ENCODE measurements around the gene PET117.

The PET117 gene

DNA sequence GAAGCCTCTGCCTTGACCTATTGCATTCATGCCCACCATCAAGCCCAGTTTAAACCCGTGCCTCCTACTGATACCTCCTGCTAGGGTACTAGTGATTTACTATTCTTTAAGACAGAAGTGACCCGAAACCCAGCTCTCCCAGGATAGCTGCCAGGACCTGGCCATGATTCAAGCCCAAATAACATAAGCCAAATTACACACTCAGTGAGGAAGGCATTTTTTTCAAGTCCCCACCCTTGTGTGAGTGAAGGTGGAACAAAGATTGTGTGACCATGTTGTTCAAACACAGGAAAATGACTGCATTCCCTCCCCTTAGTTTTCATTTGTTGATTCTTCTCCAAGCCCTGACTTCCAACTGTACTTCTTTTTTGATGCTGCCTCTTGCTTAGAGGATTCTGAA lies 3.7 kb upstream of the PET117 start:
- Mint-ChIP-seq H3K36me3 (ENCODE audit: low read depth) (peaks cover 2% of the 10 kb centered on the region), H3K4me1 (peaks cover 15% of the 10 kb centered on the region), H3K27ac (no peak overlapping the region), H3K27me3 (no peaks in the 10 kb centered on the region), H3K4me3 (no peak overlapping the region), H3K9me3 (no peaks in the 10 kb centered on the region)
- no peak for ATAC-seq
- DNase-seq: no peak

DNA sequence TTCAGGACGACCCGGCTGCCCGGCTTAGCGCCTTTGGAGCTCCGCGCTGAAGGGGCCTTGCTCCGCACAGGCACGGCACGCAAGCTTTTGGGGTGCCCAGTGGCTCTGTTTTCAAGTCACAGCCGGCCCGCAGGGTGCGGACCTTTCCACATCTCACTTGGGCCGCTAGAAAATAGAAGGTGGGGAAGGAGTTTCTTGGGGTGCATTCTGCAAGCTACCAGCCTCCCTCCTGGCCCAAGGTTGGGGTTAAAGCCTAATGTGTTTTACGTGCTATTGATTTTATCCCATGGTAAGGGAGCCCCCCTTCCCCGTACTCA lies 561 bp downstream of the PET117 start:
- Mint-ChIP-seq H3K27me3 (no peaks in the 10 kb centered on the region), H3K4me1 (peaks cover 41% of the 10 kb centered on the region), H3K4me3 (peak overlapping the region; percentile 84), H3K27ac (peak overlapping the region; percentile 86), H3K36me3 (ENCODE audit: low read depth) (peaks cover 16% of the 10 kb centered on the region), H3K9me3 (no peaks in the 10 kb centered on the region)
- peak; percentile 35 for ATAC-seq
- no peak for DNase-seq

- DNase-seq (no peak), ATAC-seq (no peak)
- H3K4me3 Mint-ChIP-seq: peak overlapping the region; percentile 84
- H3K27ac Mint-ChIP-seq: peak overlapping the region; percentile 86
- peaks cover 41% of the 10 kb centered on the region for H3K4me1 Mint-ChIP-seq
- no peaks in the 10 kb centered on the region for H3K9me3 Mint-ChIP-seq
- H3K36me3 Mint-ChIP-seq (ENCODE audit: low read depth): peaks cover 16% of the 10 kb centered on the region
- no peaks in the 10 kb centered on the region for H3K27me3 Mint-ChIP-seq
Observed at GRCh38 chr20:18138639-18139583, 1.2 kb downstream of the PET117 start.

GRCh38 chr20:18139832-18140231 lies 2.2 kb downstream of the PET117 start:
- peaks cover 41% of the 10 kb centered on the region for H3K4me1 Mint-ChIP-seq
- DNase-seq: no peak
- no peaks in the 10 kb centered on the region for H3K9me3 Mint-ChIP-seq
- H3K27me3 Mint-ChIP-seq: no peaks in the 10 kb centered on the region
- peak overlapping the region; percentile 69 for H3K27ac Mint-ChIP-seq
- ATAC-seq: no peak
- H3K4me3 Mint-ChIP-seq: peak overlapping the region; percentile 84
- peaks cover 19% of the 10 kb centered on the region for H3K36me3 Mint-ChIP-seq (ENCODE audit: low read depth)

- ATAC-seq (no peak), DNase-seq (no peak)
Observed at GRCh38 chr20:18144541-18145099, 7.0 kb downstream of the PET117 start.

GRCh38 chr20:18154342-18154741 lies 16.7 kb downstream of the PET117 start:
- ATAC-seq: no peak
- H3K9me3 Mint-ChIP-seq: no peaks in the 10 kb centered on the region
- no peak overlapping the region for H3K27ac Mint-ChIP-seq
- no peak overlapping the region for H3K4me3 Mint-ChIP-seq
- H3K36me3 Mint-ChIP-seq (ENCODE audit: low read depth): peaks cover 23% of the 10 kb centered on the region
- H3K27me3 Mint-ChIP-seq: no peaks in the 10 kb centered on the region
- H3K4me1 Mint-ChIP-seq: no peaks in the 10 kb centered on the region
- no peak for DNase-seq

More at GRCh38 chr20:18144541-18145099, 7.0 kb downstream of the PET117 start:
- no peaks in the 10 kb centered on the region for H3K27me3 Mint-ChIP-seq
- H3K27ac Mint-ChIP-seq: no peak overlapping the region
- peaks cover 30% of the 10 kb centered on the region for H3K36me3 Mint-ChIP-seq (ENCODE audit: low read depth)
- H3K4me1 Mint-ChIP-seq: peaks cover 19% of the 10 kb centered on the region
- H3K4me3 Mint-ChIP-seq: no peak overlapping the region
- no peaks in the 10 kb centered on the region for H3K9me3 Mint-ChIP-seq

GRCh38 chr20:18156045-18156444 lies 18.4 kb downstream of the PET117 start:
- Mint-ChIP-seq H3K9me3 (no peaks in the 10 kb centered on the region), H3K27ac (no peak overlapping the region), H3K4me3 (no peak overlapping the region), H3K4me1 (no peaks in the 10 kb centered on the region), H3K36me3 (ENCODE audit: low read depth) (peaks cover 23% of the 10 kb centered on the region), H3K27me3 (no peaks in the 10 kb centered on the region)
- DNase-seq (no peak), ATAC-seq (no peak)

GRCh38 chr20:18164356-18164755 lies 26.7 kb downstream of the PET117 start:
- no peak overlapping the region for H3K27ac Mint-ChIP-seq
- peaks cover 33% of the 10 kb centered on the region for H3K36me3 Mint-ChIP-seq (ENCODE audit: low read depth)
- H3K27me3 Mint-ChIP-seq: no peaks in the 10 kb centered on the region
- peaks cover 24% of the 10 kb centered on the region for H3K4me1 Mint-ChIP-seq
- ATAC-seq (no peak), DNase-seq (no peak)
- no peak overlapping the region for H3K4me3 Mint-ChIP-seq
- no peaks in the 10 kb centered on the region for H3K9me3 Mint-ChIP-seq

DNA sequence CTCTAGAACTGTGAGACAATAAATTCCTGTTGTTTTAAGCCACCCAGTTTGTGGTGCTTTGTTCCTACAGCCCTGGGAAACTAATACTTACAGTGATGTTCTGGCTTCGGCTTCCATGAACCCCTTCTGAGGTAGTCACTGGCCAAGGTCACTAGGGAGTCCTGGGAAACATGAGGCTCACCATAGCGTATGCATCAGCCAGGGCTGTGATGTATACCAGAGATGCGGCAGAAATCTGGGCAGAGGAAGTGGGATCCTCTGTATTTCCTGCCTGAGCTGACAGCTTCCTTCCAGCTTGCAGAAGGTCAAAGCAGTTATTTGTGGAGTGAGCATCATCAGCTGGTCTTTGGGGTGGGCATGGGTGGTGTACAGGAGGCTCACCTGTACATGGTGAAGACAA lies 27.9 kb downstream of the PET117 start:
- peak; percentile 49 for ATAC-seq
- Mint-ChIP-seq H3K36me3 (ENCODE audit: low read depth) (peaks cover 30% of the 10 kb centered on the region), H3K4me3 (no peak overlapping the region), H3K27me3 (no peaks in the 10 kb centered on the region), H3K27ac (no peak overlapping the region), H3K4me1 (peaks cover 26% of the 10 kb centered on the region), H3K9me3 (no peaks in the 10 kb centered on the region)
- DNase-seq: no peak

- Mint-ChIP-seq H3K4me1 (peaks cover 26% of the 10 kb centered on the region), H3K27ac (no peak overlapping the region), H3K9me3 (no peaks in the 10 kb centered on the region), H3K4me3 (no peak overlapping the region), H3K27me3 (no peaks in the 10 kb centered on the region), H3K36me3 (ENCODE audit: low read depth) (peaks cover 37% of the 10 kb centered on the region)
- DNase-seq (no peak), ATAC-seq (no peak)
Observed at GRCh38 chr20:18166241-18166881, 28.7 kb downstream of the PET117 start.

GRCh38 chr20:18166950-18167349 lies 29.3 kb downstream of the PET117 start:
- Mint-ChIP-seq H3K36me3 (ENCODE audit: low read depth) (peaks cover 36% of the 10 kb centered on the region), H3K27ac (no peak overlapping the region), H3K9me3 (no peaks in the 10 kb centered on the region), H3K4me1 (peaks cover 26% of the 10 kb centered on the region), H3K27me3 (no peaks in the 10 kb centered on the region), H3K4me3 (no peak overlapping the region)
- no peak for DNase-seq
- ATAC-seq: no peak

DNA sequence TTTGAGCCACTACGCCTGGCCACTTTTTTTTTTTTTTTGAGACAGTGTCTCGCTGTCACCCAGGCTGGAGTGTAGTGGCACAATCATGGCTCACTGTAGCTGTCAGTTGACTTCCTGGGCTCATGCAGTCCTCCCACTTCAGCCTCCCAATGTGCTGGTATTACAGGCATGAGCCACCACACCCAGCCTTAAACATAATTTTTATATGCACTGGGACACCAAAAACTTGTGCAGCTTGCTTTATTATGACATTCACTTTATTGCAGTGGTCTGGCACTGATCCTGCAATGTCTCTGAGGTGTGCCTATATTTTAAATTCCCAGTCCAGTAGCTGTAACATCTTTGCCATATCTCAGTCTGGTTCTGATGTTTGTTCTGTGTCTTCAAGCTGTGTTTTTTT lies 34.7 kb downstream of the PET117 start:
- Mint-ChIP-seq H3K36me3 (ENCODE audit: low read depth) (peaks cover 43% of the 10 kb centered on the region), H3K4me1 (peaks cover 4% of the 10 kb centered on the region)

DNA sequence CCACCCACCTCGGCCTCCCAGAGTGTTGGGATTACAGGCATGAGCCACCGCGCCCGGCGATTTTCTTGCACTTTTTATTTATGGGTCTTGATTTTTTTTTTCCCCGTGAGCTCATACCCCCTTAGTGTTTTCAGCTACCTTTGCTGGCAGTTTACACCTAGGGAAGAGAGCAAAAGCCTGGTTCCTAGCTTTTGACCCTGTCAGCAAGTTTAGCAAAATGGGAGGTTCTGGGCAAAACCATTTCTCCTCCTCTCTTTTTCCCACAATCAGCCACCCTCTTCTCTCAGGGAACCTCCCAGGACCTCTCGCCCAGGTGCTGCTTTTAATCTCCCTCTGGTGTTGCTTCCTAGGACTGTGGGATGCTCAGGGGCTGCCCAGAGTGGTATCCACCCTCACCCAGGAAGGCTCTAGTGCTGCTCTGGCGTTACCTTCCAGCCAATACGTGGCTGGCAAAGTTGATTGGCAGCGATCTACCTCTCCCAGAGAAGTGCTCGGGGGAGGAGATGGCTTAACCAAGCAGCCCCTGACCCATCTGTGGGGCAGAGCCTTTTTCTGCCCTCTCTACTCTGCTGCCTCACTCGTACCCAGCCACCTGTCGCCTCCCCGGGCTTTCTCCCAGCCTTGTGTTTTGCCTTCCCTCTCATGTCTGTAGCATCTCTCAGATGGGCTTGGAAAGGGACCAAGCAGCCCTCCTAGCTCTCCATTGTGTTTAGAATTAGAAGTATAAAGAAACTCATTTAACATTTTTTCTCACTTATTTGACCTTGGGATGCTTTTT lies 37.4 kb downstream of the PET117 start:
- Mint-ChIP-seq H3K9me3 (peaks cover 3% of the 10 kb centered on the region), H3K4me1 (peaks cover 2% of the 10 kb centered on the region), H3K36me3 (ENCODE audit: low read depth) (peaks cover 57% of the 10 kb centered on the region), H3K4me3 (no peak overlapping the region), H3K27me3 (no peaks in the 10 kb centered on the region), H3K27ac (no peak overlapping the region)
- DNase-seq (no peak), ATAC-seq (no peak)

More for the DNA sequence above, 34.7 kb downstream of the PET117 start:
- H3K27me3 Mint-ChIP-seq: no peaks in the 10 kb centered on the region
- ATAC-seq (no peak), DNase-seq (no peak)
- no peaks in the 10 kb centered on the region for H3K9me3 Mint-ChIP-seq
- no peak overlapping the region for H3K27ac Mint-ChIP-seq
- H3K4me3 Mint-ChIP-seq: no peak overlapping the region

- ATAC-seq (no peak), DNase-seq (no peak)
- no peaks in the 10 kb centered on the region for H3K27me3 Mint-ChIP-seq
- no peak overlapping the region for H3K4me3 Mint-ChIP-seq
- peaks cover 9% of the 10 kb centered on the region for H3K9me3 Mint-ChIP-seq
- H3K27ac Mint-ChIP-seq: no peak overlapping the region
- H3K36me3 Mint-ChIP-seq (ENCODE audit: low read depth): peaks cover 57% of the 10 kb centered on the region
- peaks cover 2% of the 10 kb centered on the region for H3K4me1 Mint-ChIP-seq
Observed at GRCh38 chr20:18176318-18176785, 38.7 kb downstream of the PET117 start.

All from activated naive CD8-positive, alpha-beta T cell treated with anti-CD3 and anti-CD28 coated beads, Interleukin-2, amount 50 U/mL, for 24 hours (primary cell).